Activated CD8-positive, alpha-beta memory T cell treated with anti-CD3 and anti-CD28 coated beads, Interleukin-2, amount 50 U/mL, for 48 hours (primary cell): ENCODE measurements around the gene CTNNBL1.

ENCODE experiments used
- DNase-seq: peaks from one replicate; pipeline ENCODE4 v3.0.0-alpha.2; 2020

The CTNNBL1 gene

DNA sequence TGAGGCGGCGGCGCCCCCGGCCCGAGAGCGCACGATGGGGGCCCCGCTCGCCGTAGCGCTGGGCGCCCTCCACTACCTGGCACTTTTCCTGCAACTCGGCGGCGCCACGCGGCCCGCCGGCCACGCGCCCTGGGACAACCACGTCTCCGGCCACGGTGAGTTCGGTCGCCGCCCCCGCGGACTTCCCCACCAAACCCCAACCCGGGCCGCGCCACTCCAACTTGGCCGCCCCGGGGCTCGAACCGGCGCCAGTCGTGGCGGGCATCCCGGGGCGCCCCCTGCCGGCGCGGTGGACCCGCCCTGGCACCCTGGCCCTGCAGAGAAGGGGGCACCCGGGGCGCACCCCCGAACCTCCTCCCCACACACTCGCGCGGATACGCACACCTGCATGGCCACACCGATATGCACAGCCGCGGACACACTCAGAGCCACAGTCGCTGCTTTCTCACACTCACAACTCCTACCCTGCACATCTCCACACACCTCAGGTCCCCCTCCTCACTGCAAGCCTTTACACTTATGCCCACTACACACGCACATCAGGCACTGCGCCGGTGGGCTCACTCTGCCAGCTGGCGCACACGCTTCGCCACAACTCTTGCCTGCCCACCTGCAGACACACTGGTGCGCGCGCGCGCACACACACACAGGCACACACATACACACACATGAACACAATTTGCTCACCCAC, 209.6 kb downstream of the CTNNBL1 start:
- DNase-seq = peak; percentile 65

DNA sequence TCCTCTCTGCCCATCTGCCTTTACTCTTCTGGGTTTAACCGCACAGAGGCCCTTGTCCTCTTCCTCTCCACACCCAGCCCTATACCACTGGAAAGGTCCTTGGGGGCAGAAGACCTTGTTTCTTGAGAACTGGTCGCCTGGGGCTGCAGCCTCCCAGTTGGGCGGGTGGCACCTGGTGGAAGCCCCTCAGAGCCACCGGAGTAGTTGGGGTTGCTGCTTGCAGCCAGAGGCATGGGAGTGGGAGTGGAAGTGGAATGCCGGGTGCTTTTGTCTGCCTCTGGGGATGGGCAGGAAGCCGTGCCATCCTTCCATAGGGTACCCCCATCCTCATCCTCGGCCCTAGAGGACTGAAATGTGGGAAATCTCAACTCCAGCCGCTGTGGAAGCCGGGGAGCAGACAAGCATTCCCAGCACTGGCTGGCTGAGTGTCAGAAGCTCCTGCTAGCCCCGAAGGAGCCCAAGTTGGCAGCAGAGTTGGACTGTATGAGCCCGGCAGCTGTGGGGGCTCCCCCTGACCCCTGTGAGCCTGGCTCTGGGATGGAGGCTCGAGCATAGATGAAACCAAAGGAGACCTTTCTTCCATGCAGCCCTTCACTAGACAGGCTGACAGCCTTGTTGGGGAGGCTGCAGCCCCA, 210.3 kb downstream of the CTNNBL1 start:
- DNase-seq = no peak

DNA sequence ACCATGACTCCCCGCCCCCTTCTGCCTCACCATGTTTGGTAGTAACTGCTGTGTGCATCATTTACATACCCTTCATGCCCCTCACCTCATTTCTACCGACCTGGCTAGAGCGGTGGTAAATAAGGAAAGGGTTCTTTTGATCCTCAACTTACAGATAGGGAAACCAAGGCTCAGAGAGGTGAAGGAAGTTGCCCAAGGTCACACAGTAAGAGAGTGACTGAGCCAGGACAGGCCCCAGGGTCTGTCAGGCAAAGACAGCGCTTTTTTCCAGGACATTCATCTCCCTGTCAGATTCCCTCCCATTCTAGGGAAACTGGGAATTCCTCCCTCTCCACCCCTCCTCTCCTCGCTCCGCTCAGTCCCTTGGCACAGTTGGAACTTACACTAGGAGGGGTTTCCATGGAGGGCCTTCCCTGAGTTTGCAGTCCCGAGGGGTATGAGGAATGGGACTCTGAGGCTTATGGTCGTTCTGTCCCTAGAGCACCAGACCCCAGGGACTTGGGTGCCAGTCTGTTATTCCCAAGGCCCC, 211.1 kb downstream of the CTNNBL1 start:
- no peak for DNase-seq

DNA sequence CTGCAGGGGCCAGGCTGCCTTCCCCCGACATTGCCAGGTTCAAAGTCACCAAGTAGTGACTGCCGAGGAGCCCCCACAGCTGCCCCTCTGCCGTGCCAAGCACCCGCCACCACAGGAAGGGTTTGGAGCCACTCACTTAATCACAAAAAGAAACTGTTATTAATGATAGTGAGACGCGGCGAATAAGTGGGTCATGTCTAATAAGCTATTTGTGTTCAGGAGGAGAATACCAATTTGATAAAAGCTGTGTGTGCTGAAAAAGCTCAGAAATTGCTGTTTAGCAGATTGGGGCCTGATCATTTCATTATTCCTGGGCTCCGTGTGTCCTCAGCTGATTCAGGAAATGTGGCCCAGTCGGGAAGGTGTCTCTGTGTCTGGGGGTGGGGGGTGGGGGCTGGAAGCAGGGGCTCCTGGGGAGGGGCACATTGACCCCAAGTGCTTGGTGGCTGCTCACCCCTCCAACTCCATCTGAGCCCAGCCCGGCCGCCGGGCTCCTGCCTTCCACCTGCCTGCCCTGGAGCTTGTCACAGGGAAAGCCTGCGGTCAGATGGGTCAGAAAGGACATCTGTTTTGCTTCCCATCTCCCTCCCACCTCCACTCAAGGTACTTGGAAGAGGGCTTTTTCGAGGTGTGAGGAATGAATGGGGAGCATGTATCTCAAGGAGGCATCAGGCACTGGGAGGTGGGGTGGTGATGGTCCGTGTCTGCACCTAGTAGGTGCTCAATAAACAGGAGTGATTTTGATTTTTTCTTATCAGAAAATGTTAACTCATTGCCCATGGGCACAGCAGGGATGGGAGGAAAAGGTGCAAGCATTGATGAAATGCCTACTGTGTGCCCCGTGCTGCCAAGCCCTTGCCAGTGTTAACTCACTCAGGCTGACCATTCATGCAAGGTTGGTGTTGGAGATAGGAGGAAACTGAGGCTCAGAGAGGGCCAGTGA, 212.1 kb downstream of the CTNNBL1 start:
- DNase-seq = no peak

DNA sequence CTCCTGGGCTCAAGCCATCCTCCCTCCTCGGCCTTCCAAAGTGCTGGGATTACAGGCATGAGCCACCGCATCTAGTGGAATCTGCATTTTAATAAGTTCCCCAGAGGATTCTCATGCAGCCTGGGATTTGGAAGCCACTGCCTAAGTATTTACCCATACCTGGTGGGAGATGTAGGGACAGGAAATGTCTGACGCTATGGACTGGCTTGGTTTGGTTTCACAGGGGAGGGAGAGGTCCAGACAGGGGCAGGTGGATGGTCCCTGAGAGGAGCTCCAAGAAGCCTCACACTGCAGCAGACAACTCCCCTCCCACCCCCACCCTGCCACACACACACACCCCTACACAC, 213.5 kb downstream of the CTNNBL1 start:
- DNase-seq = no peak

DNA sequence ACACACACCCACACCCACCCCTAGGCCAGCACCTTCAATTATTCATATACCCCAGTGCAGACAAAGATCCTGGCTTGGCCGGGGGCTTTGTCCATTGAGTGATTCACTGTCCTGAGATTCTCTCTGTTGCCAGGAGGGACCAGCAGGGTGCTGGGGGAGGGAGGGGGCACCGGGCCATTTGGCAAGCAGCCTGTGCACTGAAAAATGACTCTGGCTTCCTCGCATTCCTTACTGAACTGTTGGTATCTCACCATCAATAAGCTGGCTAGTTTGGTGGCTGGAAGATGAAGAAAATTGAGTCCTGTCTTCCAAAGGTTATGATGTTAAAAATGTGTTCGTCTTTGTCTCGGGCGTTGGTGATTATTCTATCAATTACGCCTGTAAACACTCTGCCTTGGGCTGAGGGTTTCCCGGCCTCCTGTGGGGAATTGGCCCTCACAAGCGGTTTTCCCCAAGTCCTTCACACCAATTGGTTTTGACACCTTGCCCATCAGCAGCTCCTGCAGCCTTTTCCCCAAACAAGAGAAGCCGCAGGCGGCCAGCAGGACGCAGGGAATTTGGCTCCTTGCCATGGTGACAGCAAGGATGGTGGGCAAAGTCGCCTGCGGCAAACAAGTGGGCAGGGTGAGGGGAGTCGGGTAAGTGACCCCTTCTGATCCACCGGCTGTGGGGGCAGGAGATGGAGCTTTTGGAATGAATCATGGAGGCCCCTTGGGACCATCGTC, 214.0 kb downstream of the CTNNBL1 start:
- no peak for DNase-seq

DNA sequence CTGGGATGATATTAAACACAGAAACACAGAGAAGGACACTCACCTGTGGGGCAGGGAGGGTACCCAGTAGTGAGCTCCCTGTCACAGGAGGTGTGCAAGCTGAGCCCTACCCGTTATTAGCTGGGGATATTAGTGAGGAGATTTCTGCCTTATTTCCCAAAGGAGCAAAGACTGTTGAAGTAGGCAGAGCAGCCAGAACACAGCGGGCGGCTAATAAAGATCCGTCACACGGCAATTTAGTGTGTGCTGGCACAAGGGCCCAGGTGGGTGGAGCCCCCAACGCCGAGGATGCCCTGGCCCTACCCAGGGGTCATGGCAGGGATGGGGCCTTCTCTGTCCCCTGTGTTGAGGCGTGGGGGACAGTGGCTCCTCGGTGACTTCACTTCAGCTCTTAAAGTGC, 217.4 kb downstream of the CTNNBL1 start:
- no peak for DNase-seq

DNA sequence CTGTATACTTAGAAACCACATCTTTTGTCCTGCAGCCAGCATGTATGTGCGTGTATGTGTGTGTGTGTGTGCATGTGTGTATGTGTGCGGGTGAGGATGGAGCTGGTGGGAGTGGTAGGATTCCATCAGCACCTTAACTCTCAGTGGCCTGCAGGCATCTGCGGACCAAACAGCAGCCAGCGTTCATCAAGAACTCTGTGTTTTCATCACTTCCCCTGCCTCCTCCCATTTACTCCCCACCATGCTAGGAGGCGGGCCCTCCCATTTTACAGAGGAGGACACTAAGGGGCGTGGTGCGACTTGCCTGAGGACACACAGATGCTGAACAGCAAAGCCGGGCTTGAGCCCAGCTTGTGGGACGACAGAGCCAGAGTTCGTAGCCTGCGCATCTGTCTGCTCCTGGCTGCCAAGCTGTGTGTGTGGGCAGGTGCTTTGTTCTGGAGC, 218.0 kb downstream of the CTNNBL1 start:
- DNase-seq = no peak

DNA sequence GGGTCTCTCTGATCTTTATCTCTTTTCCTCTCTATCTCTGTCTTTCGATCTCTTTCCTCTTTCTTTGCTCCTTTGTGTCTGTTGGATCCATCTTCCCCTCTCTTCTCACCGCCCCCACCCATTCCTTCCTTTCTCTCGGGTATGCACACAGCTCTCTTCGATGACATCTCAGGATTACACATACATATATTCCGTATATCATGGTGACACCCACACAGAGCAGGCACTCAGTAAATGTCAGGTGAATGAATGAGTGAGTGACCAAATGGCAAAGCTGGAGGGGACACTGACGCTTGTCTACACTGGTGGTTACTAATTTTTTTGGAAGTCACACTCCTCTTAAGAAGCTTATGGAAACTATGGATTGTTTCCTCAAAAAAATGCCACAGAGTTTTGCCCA, 219.0 kb downstream of the CTNNBL1 start:
- DNase-seq = no peak

DNA sequence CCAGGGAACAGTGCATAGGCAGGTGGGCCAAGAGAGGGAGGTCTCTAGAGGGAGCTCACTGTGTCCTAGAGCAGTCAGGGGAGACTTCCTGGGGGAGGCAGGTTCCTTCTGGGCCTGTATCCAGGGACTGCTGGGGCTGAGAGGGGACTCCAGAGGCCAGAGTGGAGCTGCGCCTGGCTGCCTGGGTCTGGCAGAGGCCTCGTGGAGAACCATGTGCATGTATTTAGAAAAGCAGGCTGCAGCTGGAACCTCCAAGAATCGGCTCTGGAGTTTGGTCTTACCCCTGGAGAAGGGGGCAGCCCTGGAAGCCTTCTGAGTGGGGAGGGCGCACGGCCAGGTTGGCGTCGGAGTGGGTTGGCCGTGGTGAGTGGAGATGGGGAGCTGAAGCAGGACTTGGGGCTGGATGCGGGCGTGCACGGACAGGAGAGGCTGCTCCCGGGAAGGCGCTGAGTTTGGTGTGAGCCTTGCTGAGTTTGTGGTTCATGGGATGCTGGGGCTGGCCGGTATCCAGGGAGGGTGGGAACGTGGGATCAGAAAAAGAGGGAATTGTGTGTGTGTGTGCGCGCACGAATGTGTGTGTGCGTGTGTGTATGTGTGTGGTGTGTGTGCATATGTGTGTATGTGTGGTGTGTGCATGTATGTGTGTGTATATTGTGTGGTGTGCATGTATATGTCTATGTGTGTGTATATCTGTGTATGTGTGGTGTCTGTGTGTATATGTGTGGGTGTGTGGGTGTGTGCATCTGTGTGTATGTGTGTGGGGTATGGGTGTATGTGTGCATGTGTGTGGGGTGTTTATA, 219.9 kb downstream of the CTNNBL1 start:
- no peak for DNase-seq

DNA sequence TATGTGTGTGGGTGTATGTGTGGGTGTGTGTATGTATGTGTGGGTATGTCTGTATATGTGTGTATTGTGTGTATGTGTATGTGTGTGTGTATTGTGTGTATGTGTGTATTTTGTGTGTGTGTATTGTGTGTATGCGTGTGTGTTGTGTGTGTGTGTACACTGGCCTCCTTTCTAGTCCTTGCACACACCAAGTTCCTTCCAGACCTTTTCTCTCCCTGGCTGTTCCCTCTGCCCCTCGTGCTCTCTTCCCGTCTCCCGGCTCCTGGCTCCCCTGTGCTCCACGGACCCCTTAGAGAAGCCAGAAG, 220.5 kb downstream of the CTNNBL1 start:
- no peak for DNase-seq

DNA sequence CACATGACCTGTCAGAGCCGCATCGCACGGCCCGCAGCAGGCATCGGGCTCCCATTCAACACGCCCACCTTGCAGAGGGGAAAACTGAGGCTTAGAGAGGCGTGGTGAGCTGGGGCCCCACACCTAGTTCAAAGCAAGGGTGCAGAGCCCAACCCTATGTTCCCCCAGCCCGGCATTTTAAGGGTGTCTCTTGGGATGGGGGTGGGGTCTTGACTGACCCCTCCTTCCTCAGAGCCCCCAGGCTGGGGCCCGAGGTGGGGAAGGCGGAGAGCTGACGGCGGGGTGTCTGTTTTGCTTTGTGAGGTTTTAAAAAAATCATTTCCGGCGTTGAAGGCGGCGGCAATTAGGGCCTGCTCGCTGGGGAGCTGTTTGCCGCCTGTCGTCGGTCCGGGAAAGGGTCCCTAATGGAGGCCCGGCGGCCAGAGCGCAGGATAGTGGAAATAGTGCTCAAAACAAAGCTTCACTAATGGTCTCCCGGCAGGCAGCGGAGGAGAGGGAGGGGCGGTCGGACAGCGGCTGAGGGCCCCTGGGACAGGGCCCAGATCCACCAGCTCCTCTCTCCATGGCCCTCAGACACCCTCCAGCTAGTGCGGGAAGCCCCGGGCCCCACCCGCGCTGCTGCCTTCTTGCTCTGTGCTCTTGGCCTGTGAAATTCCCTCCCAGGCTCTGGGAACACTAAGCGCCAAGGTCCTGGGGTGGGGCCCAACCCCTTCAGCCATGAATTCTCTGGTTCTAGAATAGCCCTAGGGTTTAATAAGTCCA, 221.0 kb downstream of the CTNNBL1 start:
- DNase-seq = no peak

DNA sequence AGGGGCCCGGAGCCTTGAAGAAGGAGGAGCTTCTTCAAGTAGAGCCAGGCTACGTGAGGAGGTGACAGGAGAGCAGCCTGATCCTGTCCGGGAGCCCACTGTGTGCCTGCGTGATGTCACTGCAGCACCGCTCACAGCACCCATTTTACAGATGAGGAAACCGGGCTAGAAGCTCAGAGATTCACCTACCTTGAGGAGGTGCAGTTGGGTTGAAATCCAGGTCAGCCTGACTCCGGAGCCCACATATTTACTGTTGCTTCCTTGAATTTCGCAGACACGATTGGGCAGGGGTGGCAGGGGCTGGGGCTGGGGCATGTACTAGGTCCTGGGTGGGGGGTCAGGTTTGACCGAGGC, 221.6 kb downstream of the CTNNBL1 start:
- no peak for DNase-seq

DNA sequence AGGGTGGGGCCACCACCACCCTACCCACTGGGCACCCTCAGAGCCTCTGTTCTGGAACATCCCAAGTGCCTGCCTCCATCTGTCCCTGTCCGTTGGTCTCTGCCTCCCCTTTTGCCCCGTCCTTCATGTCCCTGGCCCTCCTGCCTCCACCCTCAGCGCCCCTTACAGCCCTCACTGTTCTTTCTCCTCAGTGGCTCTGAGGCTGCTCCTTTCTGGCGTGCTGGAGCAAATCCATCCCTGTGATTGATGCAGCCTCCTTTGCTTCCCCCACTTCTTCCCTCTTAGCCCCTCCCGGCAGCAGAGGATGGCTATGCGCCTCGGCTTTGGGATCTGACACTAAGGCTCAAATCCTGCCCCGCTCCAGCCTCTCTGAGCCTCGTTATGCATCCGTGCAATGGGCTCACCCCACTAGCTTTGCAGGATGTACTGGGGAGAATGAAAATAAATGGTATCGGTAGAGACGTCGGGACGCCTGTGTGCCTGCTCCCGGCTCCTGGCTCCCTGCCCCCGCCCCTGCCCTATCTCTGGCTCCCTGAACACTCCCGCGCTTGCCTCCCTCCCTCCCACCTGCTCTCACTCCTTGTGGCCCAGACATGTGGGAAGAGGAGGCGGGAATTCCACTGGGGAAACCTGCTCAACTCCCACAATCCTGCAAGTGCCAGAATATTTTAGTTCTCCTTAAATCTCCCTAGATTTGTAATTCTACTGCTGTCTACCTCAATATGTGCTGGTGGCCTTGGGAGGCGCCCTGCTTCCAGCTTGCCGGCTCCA, 222.2 kb downstream of the CTNNBL1 start:
- DNase-seq = no peak

DNA sequence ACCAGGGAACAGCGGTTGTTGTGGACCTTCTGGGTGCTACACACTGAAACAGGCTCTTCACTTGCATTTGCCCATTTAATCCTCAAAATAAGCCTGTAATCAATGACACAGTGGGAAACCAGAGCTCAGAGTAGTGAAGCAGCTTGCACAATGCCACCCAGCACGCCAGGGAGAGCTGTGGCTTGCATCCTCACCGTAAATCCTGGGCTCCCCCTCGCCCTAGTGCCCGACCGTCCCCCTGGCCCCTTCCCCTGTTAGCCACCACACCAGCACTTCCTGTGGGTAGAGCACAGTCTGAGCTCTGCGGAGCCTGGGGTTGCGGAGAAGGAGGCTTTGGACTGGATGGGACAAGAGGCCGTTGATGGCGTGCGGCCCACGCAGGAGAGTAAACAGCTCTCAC, 223.6 kb downstream of the CTNNBL1 start:
- no peak for DNase-seq

DNA sequence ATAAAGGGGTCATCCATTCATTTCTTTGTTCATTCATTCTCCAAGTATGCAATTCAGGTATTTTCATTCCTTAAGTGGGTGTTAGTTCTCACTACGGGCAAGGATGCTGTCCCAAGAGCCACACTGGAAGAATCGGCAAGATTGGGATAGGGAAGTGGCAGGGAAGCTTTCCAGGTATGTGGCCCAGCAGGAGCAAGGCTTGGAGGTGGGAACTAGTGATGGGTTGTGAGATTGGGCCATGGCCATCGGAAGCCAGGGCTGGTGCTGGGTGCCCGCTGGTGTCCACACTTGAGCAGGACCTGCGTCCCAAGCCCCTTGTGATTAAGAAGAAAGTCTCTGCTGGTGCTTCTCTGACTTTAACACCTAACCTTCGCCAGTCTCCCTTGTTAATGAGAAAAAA, 224.2 kb downstream of the CTNNBL1 start:
- DNase-seq = no peak

DNA sequence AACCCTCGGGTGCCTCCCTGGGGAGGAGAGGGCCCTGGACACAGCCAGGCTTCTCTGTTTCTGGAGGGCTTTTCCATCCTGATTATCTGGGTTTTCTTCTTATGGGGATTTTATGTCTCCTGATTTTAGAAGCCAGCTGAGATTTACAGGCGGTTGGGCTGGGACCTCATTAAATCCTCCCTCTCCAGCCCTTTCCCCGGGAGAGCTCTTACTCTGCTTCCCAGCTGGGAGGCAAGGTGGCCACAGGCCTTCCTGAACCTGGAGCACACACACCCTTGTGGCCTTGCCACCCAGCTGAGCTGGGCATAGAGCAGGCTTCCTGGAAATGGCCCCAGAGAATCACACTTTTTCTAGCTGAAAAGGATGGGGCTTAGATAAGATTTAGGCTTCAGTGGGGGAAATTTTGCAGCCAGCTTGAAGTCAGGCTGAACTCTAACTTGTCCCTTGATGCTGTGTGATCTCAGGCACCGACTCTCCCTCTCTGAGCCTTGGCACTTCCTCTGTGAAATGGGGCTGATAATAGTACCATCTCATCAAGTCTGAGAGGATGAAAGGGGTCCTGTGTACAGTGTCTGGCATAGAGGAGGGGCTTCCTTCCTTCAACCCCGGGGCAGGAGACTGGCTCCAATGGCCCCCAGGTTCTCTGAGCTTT, 225.7 kb downstream of the CTNNBL1 start:
- DNase-seq = no peak

DNA sequence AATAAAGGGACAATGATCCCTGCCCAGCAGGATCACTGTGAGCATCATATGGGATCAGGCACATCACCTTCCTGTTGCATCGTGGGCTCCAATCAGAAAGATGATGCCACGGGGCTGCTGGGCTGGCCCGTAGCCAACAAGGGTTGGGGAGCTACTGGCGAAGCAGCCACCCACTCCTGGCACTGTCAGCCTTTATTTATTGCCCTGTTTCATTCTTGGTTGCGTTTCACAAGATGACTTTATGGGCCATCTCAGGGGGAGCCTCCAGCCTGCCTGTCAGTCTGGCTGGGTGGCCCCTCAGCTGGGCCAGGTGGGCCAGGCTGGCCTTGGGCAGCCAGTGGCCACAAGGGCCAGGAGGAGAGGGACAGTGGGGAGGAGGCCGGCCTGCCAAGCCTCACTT, 226.4 kb downstream of the CTNNBL1 start:
- no peak for DNase-seq

DNA sequence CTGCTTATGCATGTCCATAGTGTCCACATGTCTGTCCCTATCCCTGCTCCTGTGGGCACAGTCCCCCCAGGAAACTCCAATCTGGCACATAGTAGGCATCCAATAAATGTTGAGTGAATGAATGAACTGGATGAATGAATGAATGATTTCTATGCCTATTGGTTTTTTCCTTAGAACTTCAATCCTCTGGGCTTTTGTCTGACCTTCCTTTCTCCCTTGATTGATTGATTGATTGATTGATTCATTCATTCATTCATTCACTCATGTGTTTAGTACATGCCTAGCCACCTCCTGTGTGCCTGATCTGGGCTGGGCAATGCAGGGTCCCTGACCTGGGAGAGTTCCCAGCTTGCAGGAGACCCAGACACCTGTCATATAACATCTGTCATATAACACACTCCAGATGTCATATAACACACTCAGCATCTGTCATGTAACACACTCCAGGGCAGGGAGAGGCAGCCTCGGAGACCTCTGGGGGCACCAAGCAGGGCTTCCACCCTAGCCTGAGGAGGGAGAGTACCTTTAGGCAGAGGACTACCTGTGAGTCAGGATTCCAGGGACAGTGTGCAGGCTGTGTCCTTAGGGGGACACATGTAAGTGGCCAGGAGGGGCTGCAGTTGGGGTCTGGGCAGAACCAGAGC, 227.0 kb downstream of the CTNNBL1 start:
- DNase-seq = no peak
